Middle frontal gyrus (tissue), 1 donor: ENCODE measurements around the gene ZCCHC18.
"Not testable (repeated sequence)": the region's sequence is repeated elsewhere in the genome, so short reads cannot be mapped to it uniquely, and the experiment has no call there.

ENCODE experiments used
- DNase-seq: peaks from one replicate; pipeline ENCODE4 v3.0.0-alpha.2; 2015; ENCODE audit warnings: low spot score; ENCODE audit errors: extremely low spot score

ZCCHC18 gene

GRCh38 chrX:104112326-104112951, at the start of gene ZCCHC18:
Gene ZCCHC18 (plus strand): TSS chrX:104112523. CDS start chrX:104114112, 1,589 bp downstream.
- DNase-seq = no peak

- not testable (repeated sequence) for DNase-seq
Observed at GRCh38 chrX:104062636-104063035, 49.7 kb upstream of the ZCCHC18 start.

GRCh38 chrX:104075778-104076445, 36.4 kb upstream of the ZCCHC18 start, which contains the start of gene TMSB15C:
Gene TMSB15C (minus strand): TSS chrX:104076236.
- not testable (repeated sequence) for DNase-seq

GRCh38 chrX:104077854-104078253, 34.5 kb upstream of the ZCCHC18 start:
- DNase-seq = not testable (repeated sequence)

- DNase-seq = no peak
Observed at GRCh38 chrX:104084063-104084462, 28.3 kb upstream of the ZCCHC18 start.

- DNase-seq = no peak
Observed at GRCh38 chrX:104084534-104085277, 27.6 kb upstream of the ZCCHC18 start.

- DNase-seq = no peak
Observed at GRCh38 chrX:104085477-104085876, 26.8 kb upstream of the ZCCHC18 start.

GRCh38 chrX:104085919-104086318, 26.4 kb upstream of the ZCCHC18 start:
- no peak for DNase-seq

GRCh38 chrX:104098151-104098808, 14.0 kb upstream of the ZCCHC18 start:
- peak; percentile 27 for DNase-seq

GRCh38 chrX:104098919-104099318, 13.4 kb upstream of the ZCCHC18 start:
- DNase-seq = no peak

GRCh38 chrX:104104676-104105075, 7.6 kb upstream of the ZCCHC18 start:
- no peak for DNase-seq

GRCh38 chrX:104105330-104106262, 6.7 kb upstream of the ZCCHC18 start:
- no peak for DNase-seq

- DNase-seq = no peak
Observed at GRCh38 chrX:104108955-104109354, 3.4 kb upstream of the ZCCHC18 start.

- not testable (repeated sequence) for DNase-seq
Observed at GRCh38 chrX:104110491-104111240, 1.7 kb upstream of the ZCCHC18 start.

- peak; percentile 31 for DNase-seq
Observed at GRCh38 chrX:104113222-104113965, 1.1 kb downstream of the ZCCHC18 start.

GRCh38 chrX:104117759-104118158, 5.4 kb downstream of the ZCCHC18 start:
- no peak for DNase-seq

GRCh38 chrX:104118765-104119164, 6.4 kb downstream of the ZCCHC18 start:
- DNase-seq = no peak

GRCh38 chrX:104122829-104123228, 10.5 kb downstream of the ZCCHC18 start:
- DNase-seq = no peak

GRCh38 chrX:104126856-104127255, 14.5 kb downstream of the ZCCHC18 start:
- no peak for DNase-seq
